GM18867 (cell line): ENCODE measurements around the gene ZNF394.
"Not testable (repeated sequence)": the region's sequence is repeated elsewhere in the genome, so short reads cannot be mapped to it uniquely, and the experiment has no call there.

ENCODE experiments used
- ATAC-seq: cut with Tn5 transposase; IDR thresholded peaks from one replicate; pipeline ENCODE4 v1.9.1; 2021; ENCODE audit warnings: mild to moderate bottlenecking, moderate library complexity; ENCODE audit not compliant: unreplicated experiment

The ZNF394 gene

GRCh38 chr7:99499721-99500636 is at the start of gene ZNF394:
ZNF394 (minus strand) TSS chr7:99500281; CDS start chr7:99500093, 188 bp downstream.
- ATAC-seq = peak; percentile 43

GRCh38 chr7:99549545-99549944 is 49.5 kb upstream of the ZNF394 start:
- ATAC-seq = not testable (repeated sequence)

- ATAC-seq = not testable (repeated sequence)
These were observed 45.2 kb upstream of the ZNF394 start for GRCh38 chr7:99545308-99545707.

- ATAC-seq = no peak
These were observed 43.8 kb upstream of the ZNF394 start for GRCh38 chr7:99543916-99544315.

GRCh38 chr7:99543081-99543671 is 43.1 kb upstream of the ZNF394 start:
- ATAC-seq = no peak

GRCh38 chr7:99541212-99541611 is 41.1 kb upstream of the ZNF394 start:
- ATAC-seq = no peak

GRCh38 chr7:99540542-99540941 is 40.5 kb upstream of the ZNF394 start:
- ATAC-seq = no peak

GRCh38 chr7:99539213-99539811 is 39.2 kb upstream of the ZNF394 start:
- no peak for ATAC-seq

GRCh38 chr7:99535667-99536066 is 35.6 kb upstream of the ZNF394 start:
- no peak for ATAC-seq

- ATAC-seq = no peak
These were observed 31.3 kb upstream of the ZNF394 start for GRCh38 chr7:99531354-99531765.

- no peak for ATAC-seq
These were observed 25.8 kb upstream of the ZNF394 start for GRCh38 chr7:99525713-99526440.

GRCh38 chr7:99521399-99521798 is 21.3 kb upstream of the ZNF394 start:
- no peak for ATAC-seq

GRCh38 chr7:99514050-99514449 is 14.0 kb upstream of the ZNF394 start:
- ATAC-seq = no peak

GRCh38 chr7:99505324-99505662 is 5.2 kb upstream of the ZNF394 start:
- peak; percentile 4 for ATAC-seq

GRCh38 chr7:99504603-99505323 is 4.7 kb upstream of the ZNF394 start, which contains the start of gene ZKSCAN5:
ZKSCAN5 (plus strand) TSS chr7:99504662; CDS start chr7:99506045, 1,383 bp downstream.
- peak; percentile 78 for ATAC-seq

GRCh38 chr7:99504281-99504602 is 4.2 kb upstream of the ZNF394 start:
- ATAC-seq = no peak

- not testable (repeated sequence) for ATAC-seq
These were observed 1.2 kb upstream of the ZNF394 start for GRCh38 chr7:99501236-99501635.

GRCh38 chr7:99500637-99501009 is 542 bp upstream of the ZNF394 start:
- ATAC-seq = no peak

- ATAC-seq = peak; percentile 14
These were observed 735 bp downstream of the ZNF394 start for GRCh38 chr7:99499371-99499720.

GRCh38 chr7:99498546-99498944 is 1.5 kb downstream of the ZNF394 start:
- ATAC-seq = no peak
